Colonic mucosa (tissue), 4 donors: Measurements from ENCODE around the gene ATP1A2. TPM values are rescaled to one million over a fixed set of nuclear protein-coding genes. Genes with fewer than 3 reads are reported as not detected.

ENCODE experiments used
- DNase-seq: peaks from one replicate; pipeline ENCODE4 v3.0.0-alpha.2; 2020
- H3K27ac ChIP-seq: fragments of 200-600 bp; one replicate; pipeline ENCODE4 v1.8.0; 2021
- H3K27me3 ChIP-seq: fragments of 200-600 bp; one replicate; pipeline ENCODE4 v1.8.0; 2021
- H3K36me3 ChIP-seq: fragments of 200-600 bp; one replicate; pipeline ENCODE4 v1.8.0; 2021
- H3K4me1 ChIP-seq: fragments of 200-600 bp; one replicate; pipeline ENCODE4 v1.8.0; 2021; ENCODE audit warnings: mild to moderate bottlenecking
- H3K4me3 ChIP-seq: fragments of 200-600 bp; one replicate; pipeline ENCODE4 v1.8.0; 2021
- H3K9ac ChIP-seq, 2 donors: one replicate each; pipeline ENCODE4 v1.7.0; 2013; ENCODE audit warnings: control low read depth in 2 of 2, low read depth in 2 of 2, low read length in 2 of 2
- H3K9me3 ChIP-seq: fragments of 200-600 bp; one replicate; pipeline ENCODE4 v1.8.0; 2021
- intact Hi-C: fragments of 100-400 bp; cut with DNase I; formaldehyde crosslinking; loops from one replicate; pipeline ENCODE4 v1.14.1; 2022
- total RNA-seq, 2 donors: library from RNA; stranded (reverse); fragmentation: NEBNext Ultra II Directional in 1 of 2; extraction: Animal tissue kit (Norgen Biotek cat#: 25700) in 1 of 2; gene quantifications; one replicate each; pipeline ENCODE4 v1.2.1, GENCODE V29; 2021
- TF ChIP-seq, protein P1 (sequence below): fragments of 200-600 bp; IDR thresholded peaks from one replicate; pipeline ENCODE4 v1.8.0; 2022; ENCODE audit warnings: antibody characterized with exemption, mild to moderate bottlenecking
- donor health status: healthy.
- donor health status: DM: no; HTN: no; CAD: no.
- donor health status: DM: no; HTN: no; CAD: no.

The ATP1A2 gene
- total RNA-seq, 2 donors from 2014 or later: 1.5 to 6.1 TPM

DNA sequence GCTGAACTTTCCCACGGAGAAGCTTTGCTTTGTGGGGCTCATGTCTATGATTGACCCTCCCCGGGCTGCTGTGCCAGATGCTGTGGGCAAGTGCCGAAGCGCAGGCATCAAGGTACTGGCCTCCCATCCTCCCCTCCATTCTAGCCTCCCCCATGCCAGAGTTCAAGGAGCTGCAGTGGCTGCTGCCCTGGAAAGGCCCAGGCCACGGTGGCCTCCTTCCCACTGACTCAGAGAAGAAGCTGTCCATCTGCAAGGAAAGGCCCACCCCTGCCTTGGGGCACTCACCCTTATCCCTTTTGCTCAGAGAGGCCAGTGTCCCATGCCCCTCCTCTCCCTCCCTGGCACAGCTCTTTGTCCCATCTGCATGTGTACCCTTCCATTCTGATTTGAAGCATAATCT, 14.9 kb downstream of the ATP1A2 start:
- Histone ChIP-seq H3K9me3 (no peaks in the 10 kb centered on the region), H3K4me3 (no peak overlapping the region), H3K9ac (no peak overlapping the region), H3K36me3 (no peaks in the 10 kb centered on the region), H3K27ac (no peak overlapping the region), H3K4me1 (no peaks in the 10 kb centered on the region), H3K27me3 (no peaks in the 10 kb centered on the region)
- DNase-seq: no peak
- intact Hi-C loops: no loop called here
- TF ChIP-seq, protein P1, sequence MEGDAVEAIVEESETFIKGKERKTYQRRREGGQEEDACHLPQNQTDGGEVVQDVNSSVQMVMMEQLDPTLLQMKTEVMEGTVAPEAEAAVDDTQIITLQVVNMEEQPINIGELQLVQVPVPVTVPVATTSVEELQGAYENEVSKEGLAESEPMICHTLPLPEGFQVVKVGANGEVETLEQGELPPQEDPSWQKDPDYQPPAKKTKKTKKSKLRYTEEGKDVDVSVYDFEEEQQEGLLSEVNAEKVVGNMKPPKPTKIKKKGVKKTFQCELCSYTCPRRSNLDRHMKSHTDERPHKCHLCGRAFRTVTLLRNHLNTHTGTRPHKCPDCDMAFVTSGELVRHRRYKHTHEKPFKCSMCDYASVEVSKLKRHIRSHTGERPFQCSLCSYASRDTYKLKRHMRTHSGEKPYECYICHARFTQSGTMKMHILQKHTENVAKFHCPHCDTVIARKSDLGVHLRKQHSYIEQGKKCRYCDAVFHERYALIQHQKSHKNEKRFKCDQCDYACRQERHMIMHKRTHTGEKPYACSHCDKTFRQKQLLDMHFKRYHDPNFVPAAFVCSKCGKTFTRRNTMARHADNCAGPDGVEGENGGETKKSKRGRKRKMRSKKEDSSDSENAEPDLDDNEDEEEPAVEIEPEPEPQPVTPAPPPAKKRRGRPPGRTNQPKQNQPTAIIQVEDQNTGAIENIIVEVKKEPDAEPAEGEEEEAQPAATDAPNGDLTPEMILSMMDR: no peak

GRCh38 chr1:160130939-160131338, 15.4 kb downstream of the ATP1A2 start:
- TF ChIP-seq, protein P1: no peak
- intact Hi-C loops: no loop called here

DNA sequence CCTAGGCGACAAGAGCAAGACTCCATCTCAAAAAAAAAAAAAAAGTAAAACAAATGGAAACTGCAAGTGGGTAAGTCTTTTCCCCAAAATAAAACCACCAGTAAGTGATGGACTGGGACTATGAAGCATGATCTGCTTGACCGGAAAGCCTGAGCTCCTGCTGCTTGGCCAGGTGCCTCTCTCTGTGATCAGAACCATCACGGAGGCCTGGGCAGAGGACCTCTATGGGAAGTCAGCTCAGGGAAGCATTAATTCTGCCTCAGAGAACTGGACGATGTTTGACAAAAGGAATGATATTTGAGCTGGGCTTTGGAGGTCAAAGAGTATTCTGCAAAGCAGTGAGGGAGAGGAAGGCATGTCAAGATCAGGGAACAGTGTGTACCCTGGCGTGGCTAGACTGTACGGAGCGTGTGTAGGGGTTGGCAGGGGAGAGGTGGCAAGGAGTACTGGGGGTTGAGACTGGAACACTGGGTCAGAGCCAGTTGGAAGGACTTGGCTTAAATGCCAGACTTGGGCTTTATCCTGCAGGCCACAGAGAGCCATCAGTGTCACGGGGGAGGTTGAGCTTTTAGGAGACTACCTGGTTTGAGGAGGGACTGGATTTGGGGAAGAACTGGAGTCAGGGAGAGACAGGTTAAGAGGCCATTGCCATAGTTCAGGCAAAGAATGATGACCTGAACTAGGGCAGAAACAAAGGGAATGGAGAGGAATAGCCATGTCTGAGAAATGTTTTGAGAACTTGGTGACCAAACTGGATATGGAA, 16.4 kb downstream of the ATP1A2 start:
- H3K27me3 ChIP-seq: no peaks in the 10 kb centered on the region
- intact Hi-C loops: no loop called here
- H3K9ac ChIP-seq: no peak overlapping the region
- no peak overlapping the region for H3K27ac ChIP-seq
- no peak for DNase-seq
- H3K4me3 ChIP-seq: no peak overlapping the region
- H3K4me1 ChIP-seq: no peaks in the 10 kb centered on the region
- H3K9me3 ChIP-seq: no peaks in the 10 kb centered on the region
- H3K36me3 ChIP-seq: no peaks in the 10 kb centered on the region
- TF ChIP-seq, protein P1: no peak

More at GRCh38 chr1:160130939-160131338, 15.4 kb downstream of the ATP1A2 start:
- Histone ChIP-seq H3K4me1 (no peaks in the 10 kb centered on the region), H3K27me3 (no peaks in the 10 kb centered on the region), H3K9me3 (no peaks in the 10 kb centered on the region), H3K36me3 (no peaks in the 10 kb centered on the region), H3K27ac (no peak overlapping the region), H3K9ac (no peak overlapping the region), H3K4me3 (no peak overlapping the region)
- DNase-seq: no peak

DNA sequence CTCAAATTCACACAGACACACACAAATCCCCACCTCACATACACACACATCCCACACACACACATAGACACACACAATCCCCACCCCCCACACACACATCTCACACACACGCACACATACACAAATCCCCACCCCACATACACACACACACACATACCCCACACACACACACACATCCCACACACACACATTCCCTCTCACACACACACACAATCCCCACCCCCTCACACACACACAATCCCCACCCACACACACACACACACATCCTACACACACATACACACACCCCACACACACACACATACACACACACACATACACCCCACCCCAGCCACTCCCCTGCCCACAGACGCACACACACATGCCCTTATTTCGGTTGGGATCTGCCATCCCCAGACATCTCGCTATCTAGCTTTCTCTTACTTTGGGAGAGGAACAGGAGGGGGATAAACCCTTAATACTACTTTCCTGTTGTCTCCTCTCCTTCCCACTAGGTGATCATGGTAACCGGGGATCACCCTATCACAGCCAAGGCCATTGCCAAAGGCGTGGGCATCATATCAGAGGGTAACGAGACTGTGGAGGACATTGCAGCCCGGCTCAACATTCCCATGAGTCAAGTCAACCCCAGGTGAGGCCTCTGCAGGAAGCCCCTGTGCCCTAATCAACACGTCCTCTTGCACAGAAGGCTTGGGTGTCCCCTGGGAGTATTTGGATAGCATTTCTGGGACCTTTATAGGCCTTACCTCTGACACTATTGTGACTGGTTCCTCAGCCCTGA, 18.6 kb downstream of the ATP1A2 start:
- TF ChIP-seq, protein P1: no peak
- no peak overlapping the region for H3K4me3 ChIP-seq
- H3K36me3 ChIP-seq: no peaks in the 10 kb centered on the region
- intact Hi-C loops: no loop called here
- no peak for DNase-seq
- H3K27ac ChIP-seq: no peak overlapping the region
- H3K9ac ChIP-seq: no peak overlapping the region
- H3K4me1 ChIP-seq: no peaks in the 10 kb centered on the region
- no peaks in the 10 kb centered on the region for H3K27me3 ChIP-seq
- no peaks in the 10 kb centered on the region for H3K9me3 ChIP-seq

- no peaks in the 10 kb centered on the region for H3K27me3 ChIP-seq
- H3K4me1 ChIP-seq: no peaks in the 10 kb centered on the region
- no peaks in the 10 kb centered on the region for H3K36me3 ChIP-seq
- intact Hi-C loops: no loop called here
- no peak for DNase-seq
- H3K4me3 ChIP-seq: no peak overlapping the region
- H3K27ac ChIP-seq: no peak overlapping the region
- TF ChIP-seq, protein P1: no peak
- no peaks in the 10 kb centered on the region for H3K9me3 ChIP-seq
- no peak overlapping the region for H3K9ac ChIP-seq
These were observed 19.4 kb downstream of the ATP1A2 start for GRCh38 chr1:160134791-160135572.
